ENCODE data around the gene OR2F2.

The OR2F2 gene

DNA sequence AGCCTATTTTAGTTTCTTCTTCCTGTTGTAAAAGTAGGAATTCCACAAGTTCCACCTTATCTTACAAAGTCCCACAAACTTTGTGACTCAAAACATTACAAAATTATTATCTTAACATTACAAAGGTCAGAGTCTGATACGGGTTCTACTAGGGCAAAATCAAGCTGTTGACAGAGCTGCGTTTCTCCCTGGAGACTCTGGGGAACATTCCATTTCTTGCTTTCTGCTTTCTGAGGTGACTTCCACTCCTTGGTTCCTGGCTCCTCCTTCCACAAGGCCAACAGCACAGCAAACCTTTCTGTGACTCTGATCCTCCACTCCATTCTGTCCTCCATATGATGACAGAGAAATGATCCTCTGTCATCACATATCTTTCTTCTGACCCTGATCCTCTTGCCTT is 30.2 kb downstream of the OR2F2 start:
- TF ChIP-seq CTCF (conservative IDR thresholded peaks at IDR 0.05): no peak
- H3K27ac ChIP-seq: no peak overlapping the region

DNA sequence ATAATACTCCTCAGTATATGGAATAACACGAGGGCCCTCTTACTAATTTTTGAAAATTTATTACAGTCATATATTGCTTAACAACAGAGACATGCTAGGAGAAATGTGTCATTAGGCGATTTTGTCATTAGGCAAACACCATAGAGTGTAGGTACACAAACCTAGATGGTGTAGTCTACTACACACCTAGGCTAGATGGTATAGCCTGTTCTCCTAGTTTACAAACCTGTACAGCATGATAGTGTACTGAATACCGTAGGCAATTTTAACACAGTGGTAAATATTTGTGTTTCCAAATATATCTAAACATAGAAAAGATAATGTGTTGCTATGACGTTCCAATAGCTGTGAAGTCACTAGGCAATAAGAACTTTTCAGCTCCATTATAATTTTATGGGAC is 32.4 kb downstream of the OR2F2 start:
- TF ChIP-seq CTCF (conservative IDR thresholded peaks at IDR 0.05): no peak
- H3K27ac ChIP-seq: peak overlapping the region; percentile 23; the same call in 1 of the 2 replicates

DNA sequence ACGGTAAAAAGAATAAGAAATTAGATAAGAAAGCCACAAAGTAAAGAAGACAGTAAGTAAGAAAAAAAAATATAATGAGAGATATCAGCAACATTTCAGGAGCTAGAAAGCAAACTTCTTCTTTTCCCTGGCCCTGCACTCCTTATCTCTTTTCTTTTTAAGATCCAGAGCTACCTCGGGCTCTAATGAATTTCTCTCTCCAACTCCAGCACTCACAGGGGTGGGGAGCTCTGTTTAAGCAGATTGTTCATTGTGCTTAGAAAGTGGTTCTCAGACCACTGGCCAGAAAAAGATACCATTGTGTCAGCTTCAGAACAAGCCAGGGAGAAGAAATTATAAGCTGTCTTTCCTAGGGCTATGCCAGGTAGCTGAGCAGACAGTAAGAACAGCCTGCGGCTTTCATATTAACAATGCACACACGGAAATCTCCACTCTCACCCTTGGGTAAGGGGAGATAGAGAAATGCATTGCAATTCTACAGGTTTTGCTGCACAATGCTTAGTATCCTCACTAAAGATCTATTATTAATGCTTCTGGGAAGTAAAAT is 38.9 kb downstream of the OR2F2 start:
- no peak for TF ChIP-seq CTCF (conservative IDR thresholded peaks at IDR 0.05)
- peak overlapping the region; percentile 42 for H3K27ac ChIP-seq

DNA sequence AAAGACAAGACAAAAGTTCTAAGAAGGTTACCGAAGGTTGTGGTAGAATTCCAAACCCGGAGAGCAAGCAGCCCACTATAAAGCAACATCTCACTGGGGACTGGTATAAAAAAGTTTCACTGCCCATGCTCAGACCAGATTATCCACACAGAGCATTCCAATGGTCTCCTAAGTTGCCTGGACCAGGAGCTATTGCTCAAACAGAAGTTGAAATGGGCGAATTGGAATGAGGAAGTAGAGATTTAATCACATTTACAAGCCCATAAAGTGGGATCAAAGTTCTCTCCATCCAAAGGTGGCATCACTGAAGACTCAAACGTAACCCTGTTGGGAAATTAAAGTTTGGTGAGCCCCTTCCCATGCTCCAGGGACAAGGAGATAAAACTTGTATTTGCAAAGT is 39.4 kb downstream of the OR2F2 start:
- no peak for TF ChIP-seq CTCF (conservative IDR thresholded peaks at IDR 0.05)
- H3K27ac ChIP-seq: peak overlapping the region; percentile 42

DNA sequence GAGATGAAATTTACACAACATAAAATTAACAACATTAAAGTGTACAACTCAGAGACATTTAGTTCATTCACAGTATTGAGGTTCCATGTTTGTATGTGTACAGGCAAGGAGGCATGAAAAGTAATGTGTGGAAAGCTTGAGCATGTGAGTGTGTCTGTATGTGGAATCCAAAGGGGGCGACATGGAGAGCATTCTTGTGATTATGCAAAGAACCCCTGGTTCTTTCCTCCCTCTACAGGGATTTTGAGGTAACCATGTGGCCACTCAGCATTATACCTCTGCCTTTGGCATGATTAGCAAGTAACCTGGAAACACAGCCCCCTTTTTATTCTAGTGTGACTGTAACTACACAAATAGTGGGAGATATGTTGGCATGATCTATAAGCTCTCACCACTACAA is 40.6 kb downstream of the OR2F2 start:
- no peak for TF ChIP-seq CTCF (conservative IDR thresholded peaks at IDR 0.05)
- H3K27ac ChIP-seq: no peak overlapping the region

DNA sequence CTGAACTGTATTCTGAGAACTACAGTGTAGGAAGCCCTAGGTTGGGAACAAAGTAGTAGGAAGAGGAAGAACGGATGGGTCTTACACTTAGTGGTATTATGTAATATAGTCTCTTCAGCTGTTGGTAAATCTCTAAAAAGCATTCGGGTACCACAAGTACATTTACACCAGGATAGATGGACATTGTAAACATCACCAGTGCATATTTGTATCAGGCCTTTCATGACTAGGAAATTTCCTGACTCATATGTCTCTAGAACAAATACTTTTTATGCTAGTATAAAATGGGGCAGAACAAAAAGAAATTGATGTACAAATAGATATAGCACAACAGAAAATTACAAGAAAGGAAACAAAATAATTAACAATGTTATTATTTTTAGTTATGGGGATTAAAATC is 43.6 kb downstream of the OR2F2 start:
- TF ChIP-seq CTCF (conservative IDR thresholded peaks at IDR 0.05): no peak
- H3K27ac ChIP-seq: no peak overlapping the region

GRCh38 chr7:143979359-143979758 is 44.3 kb downstream of the OR2F2 start:
- no peak for TF ChIP-seq CTCF (conservative IDR thresholded peaks at IDR 0.05)
- no peak overlapping the region for H3K27ac ChIP-seq
